ENCODE measurements around the gene RPS3.

DNA sequence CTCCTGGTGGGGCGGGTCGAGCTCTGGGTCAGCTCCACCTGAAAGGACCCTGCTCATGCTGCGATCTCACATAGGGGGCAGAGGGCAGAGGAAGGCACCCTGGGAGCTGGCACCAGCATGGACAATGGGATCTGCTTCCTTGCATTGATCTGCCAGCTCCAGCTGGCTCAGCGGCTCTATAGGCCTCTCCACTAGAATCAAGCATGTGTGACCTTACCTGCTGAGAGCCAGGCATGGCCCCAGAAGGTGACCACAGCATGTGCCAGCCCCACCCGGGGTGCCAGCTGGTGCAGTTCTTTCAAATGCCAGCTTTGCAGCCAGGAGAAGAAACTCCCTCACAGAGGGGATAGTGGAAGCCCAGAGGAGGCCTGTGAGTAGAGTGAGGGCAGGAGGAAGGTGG is 55.7 kb downstream of the RPS3 start:
- TF ChIP-seq, protein P1, sequence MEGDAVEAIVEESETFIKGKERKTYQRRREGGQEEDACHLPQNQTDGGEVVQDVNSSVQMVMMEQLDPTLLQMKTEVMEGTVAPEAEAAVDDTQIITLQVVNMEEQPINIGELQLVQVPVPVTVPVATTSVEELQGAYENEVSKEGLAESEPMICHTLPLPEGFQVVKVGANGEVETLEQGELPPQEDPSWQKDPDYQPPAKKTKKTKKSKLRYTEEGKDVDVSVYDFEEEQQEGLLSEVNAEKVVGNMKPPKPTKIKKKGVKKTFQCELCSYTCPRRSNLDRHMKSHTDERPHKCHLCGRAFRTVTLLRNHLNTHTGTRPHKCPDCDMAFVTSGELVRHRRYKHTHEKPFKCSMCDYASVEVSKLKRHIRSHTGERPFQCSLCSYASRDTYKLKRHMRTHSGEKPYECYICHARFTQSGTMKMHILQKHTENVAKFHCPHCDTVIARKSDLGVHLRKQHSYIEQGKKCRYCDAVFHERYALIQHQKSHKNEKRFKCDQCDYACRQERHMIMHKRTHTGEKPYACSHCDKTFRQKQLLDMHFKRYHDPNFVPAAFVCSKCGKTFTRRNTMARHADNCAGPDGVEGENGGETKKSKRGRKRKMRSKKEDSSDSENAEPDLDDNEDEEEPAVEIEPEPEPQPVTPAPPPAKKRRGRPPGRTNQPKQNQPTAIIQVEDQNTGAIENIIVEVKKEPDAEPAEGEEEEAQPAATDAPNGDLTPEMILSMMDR (optimal IDR thresholded peaks at IDR 0.05 in 1 of 3, IDR thresholded peaks at IDR 0.05 in 1 of 3, conservative IDR thresholded peaks at IDR 0.05 in 1 of 3; ENCODE audit: extremely low read depth in 1 of 3, insufficient read depth in 2 of 3, low read length in 3 of 3) = no peak
- TF ChIP-seq EZH2 (IDR thresholded peaks at IDR 0.05; ENCODE audit: low read length) = no peak
